WTC11 (cell line): ENCODE measurements around the gene FAM174B.

Experiments
- CREB1 ChIP-seq: sonication (generic); formaldehyde crosslinking; IDR thresholded peaks from 2 replicates; pipeline ENCODE4 v1.8.0; 2023; ENCODE audit warnings: mild to moderate bottlenecking, missing genetic modification reagents
- CTCF ChIP-seq: fragments of 200-600 bp; IDR thresholded peaks from 2 replicates; pipeline ENCODE4 v1.8.0; 2022; ENCODE audit warnings: antibody characterized with exemption
- ELF4 ChIP-seq: sonication (generic); formaldehyde crosslinking; IDR thresholded peaks from 2 replicates; pipeline ENCODE4 v1.8.1; 2022; ENCODE audit warnings: low read depth, mild to moderate bottlenecking, moderate library complexity, missing genetic modification reagents
- IRF2 ChIP-seq: sonication (generic); formaldehyde crosslinking; IDR thresholded peaks from 2 replicates; pipeline ENCODE4 v1.8.0; 2022; ENCODE audit warnings: low read depth, missing genetic modification reagents, borderline replicate concordance
- NFYB ChIP-seq: sonication (generic); formaldehyde crosslinking; conservative IDR thresholded peaks from 2 replicates; pipeline ENCODE4 v1.8.0; 2022; ENCODE audit warnings: low read depth, missing genetic modification reagents
- SMAD3 ChIP-seq: sonication (generic); formaldehyde crosslinking; IDR thresholded peaks from 2 replicates; pipeline ENCODE4 v1.8.0; 2022; ENCODE audit warnings: missing genetic modification reagents, mild to moderate bottlenecking, borderline replicate concordance
- SP1 ChIP-seq: sonication (generic); formaldehyde crosslinking; conservative IDR thresholded peaks from 2 replicates; pipeline ENCODE4 v1.8.1; 2022; ENCODE audit warnings: missing genetic modification reagents
- ZNF138 ChIP-seq: sonication (generic); formaldehyde crosslinking; conservative IDR thresholded peaks from 2 replicates; pipeline ENCODE4 v1.8.1; 2022; ENCODE audit warnings: mild to moderate bottlenecking, moderate library complexity, missing genetic modification reagents

GRCh38 chr15:92652576-92652966 lies 3.0 kb downstream of the FAM174B start:
- no peak for TF ChIP-seq CTCF
- no peak for TF ChIP-seq CREB1
- TF ChIP-seq IRF2 (CRISPR knock-in tag) = no peak
- TF ChIP-seq ELF4 = no peak
- TF ChIP-seq NFYB (CRISPR knock-in tag) = no peak
- no peak for TF ChIP-seq SP1 (CRISPR knock-in tag)
- TF ChIP-seq SMAD3 = no peak
- no peak for TF ChIP-seq ZNF138 (CRISPR knock-in tag)
